Fibroblast of lung (primary cell): ENCODE measurements around the gene UNC13B. TPM values are rescaled to one million over a fixed set of nuclear protein-coding genes. Genes with fewer than 3 reads are reported as not detected.

Experiments used
- DNase-seq, 2 donors: peaks; one replicate each; pipeline versions ENCODE4 v3.0.0 to v3.0.0-alpha.2; 2010; ENCODE audit warnings: low read depth in 2 of 2
- H2AFZ ChIP-seq: 2 replicates; pipeline ENCODE4 v1.5.1; 2012; ENCODE audit warnings: low read length, control low read depth, inconsistent platforms
- H3K27ac ChIP-seq: 2 replicates; pipeline ENCODE4 v1.5.1; 2011; ENCODE audit warnings: low read length, control low read depth; ENCODE audit not compliant: insufficient read depth
- H3K27me3 ChIP-seq: 2 replicates; pipeline ENCODE4 v1.5.1; 2011; ENCODE audit warnings: mild to moderate bottlenecking, low read length; ENCODE audit not compliant: control insufficient read depth, insufficient read depth
- H3K36me3 ChIP-seq: 2 replicates; pipeline ENCODE4 v1.5.1; 2011; ENCODE audit warnings: low read length; ENCODE audit not compliant: control insufficient read depth, insufficient read depth
- H3K4me1 ChIP-seq: 2 replicates; pipeline ENCODE4 v1.5.1; 2011; ENCODE audit warnings: low read length; ENCODE audit not compliant: control insufficient read depth, insufficient read depth; ENCODE audit errors: extremely low read depth
- H3K4me2 ChIP-seq: 2 replicates; pipeline ENCODE4 v1.5.1; 2011; ENCODE audit warnings: low read length, control low read depth; ENCODE audit not compliant: insufficient read depth; ENCODE audit errors: extremely low read depth
- H3K4me3 ChIP-seq, 4 experiments: fragments of 200-600 bp in 1 of 4; sonication (generic) in 1 of 4; replicated peaks in 1 of 4; 2 replicates each; pipeline ENCODE4 v1.5.1; 2011 to 2016; ENCODE audit warnings: low read length in 4 of 4, low read depth in 3 of 4, mild to moderate bottlenecking in 3 of 4, control low read depth in 2 of 4, inconsistent platforms in 1 of 4, mixed read lengths in 1 of 4; ENCODE audit not compliant: insufficient read depth in 1 of 4; ENCODE audit errors: control extremely low read depth in 1 of 4
- H3K79me2 ChIP-seq: 2 replicates; pipeline ENCODE4 v1.5.1; 2012; ENCODE audit warnings: mild to moderate bottlenecking, low read length, inconsistent platforms; ENCODE audit not compliant: control insufficient read depth, insufficient read depth
- H3K9ac ChIP-seq: 2 replicates; pipeline ENCODE4 v1.5.1; 2011; ENCODE audit warnings: mild to moderate bottlenecking, low read length, control low read depth; ENCODE audit not compliant: insufficient read depth
- H3K9me3 ChIP-seq: 2 replicates; pipeline ENCODE4 v1.5.1; 2012; ENCODE audit warnings: low read depth, low read length; ENCODE audit not compliant: control insufficient read depth, insufficient read depth
- H4K20me1 ChIP-seq: 2 replicates; pipeline ENCODE4 v1.5.1; 2011; ENCODE audit warnings: low read length; ENCODE audit not compliant: control insufficient read depth, insufficient read depth; ENCODE audit errors: extremely low read depth
- EZH2 ChIP-seq: IDR thresholded peaks from 2 replicates; pipeline ENCODE4 v1.5.1; 2012; ENCODE audit warnings: low read length, control low read depth, mild to moderate bottlenecking; ENCODE audit errors: missing control alignments
- polyA plus RNA-seq, 2 donors: library from polyadenylated mRNA; depleted of rRNA in 1 of 2; stranded (reverse) in 1 of 2; unstranded in 1 of 2; fragments of >200 nt; gene quantifications; 2 replicates each; pipeline ENCODE4 v1.2.1, GENCODE V29; 2011 to 2012; ENCODE audit warnings: missing spikeins in 1 of 2
- total RNA-seq: library from RNA; depleted of rRNA; stranded (reverse); fragments of >200 nt; gene quantifications from 2 replicates; pipeline ENCODE4 v1.2.1, GENCODE V29; 2014
- TF ChIP-seq, protein P1 (sequence below), 2 donors: IDR thresholded peaks in 1 of 2; conservative IDR thresholded peaks in 1 of 2; 1 replicate in 1 of 2; 2 replicates in 1 of 2; pipeline ENCODE4 v1.5.1; 2011 to 2012; ENCODE audit warnings: low read length in 2 of 2, control low read depth in 1 of 2, inconsistent platforms in 1 of 2, low read depth in 1 of 2, mild to moderate bottlenecking in 1 of 2

UNC13B gene
- total and polyA plus RNA-seq, 2 donors (not counting 1 experiment from before 2014, with no cell fraction given): 9.7 to 38.3 TPM

DNA sequence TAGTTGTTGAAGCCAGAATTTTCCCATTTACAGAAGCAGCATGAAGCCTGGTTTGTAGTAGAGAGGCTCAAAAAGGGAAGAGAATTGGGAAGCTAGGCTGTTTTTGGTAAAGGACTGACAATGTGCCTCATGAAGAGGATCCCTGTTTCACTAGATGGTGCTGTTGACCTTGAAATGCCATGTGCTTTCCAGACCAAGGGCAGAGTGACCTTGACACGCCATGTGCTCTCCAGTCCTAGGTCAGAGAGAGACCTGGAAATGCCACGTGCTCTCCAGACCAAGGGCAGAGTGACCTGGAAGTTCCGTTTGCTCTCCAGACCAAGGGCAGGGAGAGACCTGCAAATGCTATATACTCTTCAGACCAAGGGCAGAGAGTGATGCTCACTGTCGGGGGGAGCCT lies 32.0 kb downstream of the UNC13B start:
- peak in 1 of 2 donors; percentile 4 for DNase-seq
- TF ChIP-seq EZH2: no peak
- TF ChIP-seq, protein P1, sequence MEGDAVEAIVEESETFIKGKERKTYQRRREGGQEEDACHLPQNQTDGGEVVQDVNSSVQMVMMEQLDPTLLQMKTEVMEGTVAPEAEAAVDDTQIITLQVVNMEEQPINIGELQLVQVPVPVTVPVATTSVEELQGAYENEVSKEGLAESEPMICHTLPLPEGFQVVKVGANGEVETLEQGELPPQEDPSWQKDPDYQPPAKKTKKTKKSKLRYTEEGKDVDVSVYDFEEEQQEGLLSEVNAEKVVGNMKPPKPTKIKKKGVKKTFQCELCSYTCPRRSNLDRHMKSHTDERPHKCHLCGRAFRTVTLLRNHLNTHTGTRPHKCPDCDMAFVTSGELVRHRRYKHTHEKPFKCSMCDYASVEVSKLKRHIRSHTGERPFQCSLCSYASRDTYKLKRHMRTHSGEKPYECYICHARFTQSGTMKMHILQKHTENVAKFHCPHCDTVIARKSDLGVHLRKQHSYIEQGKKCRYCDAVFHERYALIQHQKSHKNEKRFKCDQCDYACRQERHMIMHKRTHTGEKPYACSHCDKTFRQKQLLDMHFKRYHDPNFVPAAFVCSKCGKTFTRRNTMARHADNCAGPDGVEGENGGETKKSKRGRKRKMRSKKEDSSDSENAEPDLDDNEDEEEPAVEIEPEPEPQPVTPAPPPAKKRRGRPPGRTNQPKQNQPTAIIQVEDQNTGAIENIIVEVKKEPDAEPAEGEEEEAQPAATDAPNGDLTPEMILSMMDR (conservative IDR thresholded peaks at IDR 0.05 in 1 of 2, IDR thresholded peaks at IDR 0.05 in 1 of 2; ENCODE audit: low read depth in 1 of 2, low read length in 2 of 2): no peak

DNA sequence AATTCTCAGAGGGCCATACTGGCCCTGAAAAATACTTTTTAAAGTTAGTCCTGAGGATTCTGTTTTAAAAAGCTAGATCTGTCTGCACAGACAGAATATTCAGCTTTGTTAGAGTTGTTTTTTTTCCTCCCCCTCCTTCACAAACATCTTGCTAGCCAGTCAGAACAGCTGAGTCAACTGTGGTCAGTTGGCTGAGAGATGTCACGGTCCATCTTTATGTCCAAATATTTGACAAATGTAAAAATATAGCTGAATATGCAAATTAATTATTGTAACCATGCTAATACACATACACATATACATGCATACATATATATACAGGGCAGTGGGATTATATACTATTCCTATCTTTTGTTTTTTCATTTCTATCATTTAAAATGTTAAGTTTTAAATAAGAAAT lies 33.9 kb downstream of the UNC13B start:
- Histone ChIP-seq H2AFZ (no peak overlapping the region), H3K79me2 (no peaks in the 10 kb centered on the region), H3K9me3 (no peaks in the 10 kb centered on the region), H3K27ac (no peak overlapping the region), H3K4me3 (no peak overlapping the region), H3K4me2 (no peak overlapping the region), H3K36me3 (no peaks in the 10 kb centered on the region), H3K4me1 (no peaks in the 10 kb centered on the region), H3K9ac (no peak overlapping the region), H3K27me3 (no peaks in the 10 kb centered on the region), H4K20me1 (no peaks in the 10 kb centered on the region)
- TF ChIP-seq, protein P1 (conservative IDR thresholded peaks at IDR 0.05 in 1 of 2, IDR thresholded peaks at IDR 0.05 in 1 of 2; ENCODE audit: low read depth in 1 of 2, low read length in 2 of 2): no peak
- TF ChIP-seq EZH2: no peak
- peak; percentile 9 to 23 for DNase-seq

More for the DNA sequence above, 32.0 kb downstream of the UNC13B start:
- no peaks in the 10 kb centered on the region for H3K4me1 ChIP-seq
- no peaks in the 10 kb centered on the region for H4K20me1 ChIP-seq
- no peak overlapping the region for H3K9ac ChIP-seq
- H3K36me3 ChIP-seq: no peaks in the 10 kb centered on the region
- H3K9me3 ChIP-seq: no peaks in the 10 kb centered on the region
- H3K4me2 ChIP-seq: no peak overlapping the region
- no peak overlapping the region for H3K4me3 ChIP-seq
- H3K27me3 ChIP-seq: no peaks in the 10 kb centered on the region
- H3K79me2 ChIP-seq: no peaks in the 10 kb centered on the region
- H2AFZ ChIP-seq: no peak overlapping the region
- no peak overlapping the region for H3K27ac ChIP-seq

DNA sequence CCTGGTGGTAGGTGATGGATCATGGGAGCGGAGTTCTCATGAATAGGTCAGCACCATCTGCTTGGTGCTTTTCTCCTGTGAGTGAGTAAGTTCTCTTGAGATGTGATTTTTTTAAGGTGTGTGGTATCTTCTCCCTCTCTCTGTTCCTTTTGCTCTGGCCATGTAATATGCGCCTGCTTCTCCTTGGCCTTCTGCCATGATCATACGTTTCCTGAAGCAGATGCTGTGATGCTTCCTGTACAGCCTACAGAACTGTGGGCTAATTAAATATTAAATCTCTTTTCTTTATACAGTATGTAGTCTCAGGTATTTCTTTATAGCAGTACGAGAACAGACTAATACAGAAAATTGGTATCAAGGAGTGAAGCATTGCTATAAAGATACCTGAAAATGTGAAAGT lies 36.4 kb downstream of the UNC13B start:
- no peaks in the 10 kb centered on the region for H3K36me3 ChIP-seq
- H3K79me2 ChIP-seq: no peaks in the 10 kb centered on the region
- H3K9ac ChIP-seq: no peak overlapping the region
- H3K27ac ChIP-seq: no peak overlapping the region
- H2AFZ ChIP-seq: no peak overlapping the region
- no peak overlapping the region for H3K4me3 ChIP-seq
- no peaks in the 10 kb centered on the region for H4K20me1 ChIP-seq
- no peak for DNase-seq
- H3K9me3 ChIP-seq: no peaks in the 10 kb centered on the region
- H3K27me3 ChIP-seq: no peaks in the 10 kb centered on the region
- no peak overlapping the region for H3K4me2 ChIP-seq
- H3K4me1 ChIP-seq: no peaks in the 10 kb centered on the region
- TF ChIP-seq EZH2: no peak
- TF ChIP-seq, protein P1 (conservative IDR thresholded peaks at IDR 0.05 in 1 of 2, IDR thresholded peaks at IDR 0.05 in 1 of 2; ENCODE audit: low read depth in 1 of 2, low read length in 2 of 2): no peak
